SHP77 treated with DMSO at 0.1 percent for 48 hours (cell line): ENCODE results near the gene GPC3.

Experiments used
- DNase-seq: peaks from one replicate; lab custom pipeline; 2025; lab: John Stamatoyannopoulos, UW

Gene GPC3

GRCh38 chrX:133884430-133885394 is 100.7 kb downstream of the GPC3 start:
- DNase-seq: no peak

GRCh38 chrX:133881893-133882292 is 103.5 kb downstream of the GPC3 start:
- DNase-seq: no peak

GRCh38 chrX:133881007-133881406 is 104.4 kb downstream of the GPC3 start:
- no peak for DNase-seq

GRCh38 chrX:133880032-133880443 is 105.4 kb downstream of the GPC3 start:
- no peak for DNase-seq

GRCh38 chrX:133878710-133879109 is 106.7 kb downstream of the GPC3 start:
- no peak for DNase-seq

- no peak for DNase-seq
Observed at GRCh38 chrX:133876646-133877045, 108.7 kb downstream of the GPC3 start.

GRCh38 chrX:133869270-133869669 is 116.1 kb downstream of the GPC3 start:
- DNase-seq: no peak

GRCh38 chrX:133868682-133869081 is 116.7 kb downstream of the GPC3 start:
- DNase-seq: no peak

GRCh38 chrX:133868250-133868649 is 117.1 kb downstream of the GPC3 start:
- no peak for DNase-seq

GRCh38 chrX:133865761-133866471 is 119.5 kb downstream of the GPC3 start:
- DNase-seq: no peak

GRCh38 chrX:133864236-133864635 is 121.2 kb downstream of the GPC3 start:
- DNase-seq: no peak

GRCh38 chrX:133859860-133860259 is 125.5 kb downstream of the GPC3 start:
- no peak for DNase-seq

GRCh38 chrX:133859336-133859735 is 126.1 kb downstream of the GPC3 start:
- no peak for DNase-seq

GRCh38 chrX:133857640-133858269 is 127.6 kb downstream of the GPC3 start:
- DNase-seq: no peak

- no peak for DNase-seq
Observed at GRCh38 chrX:133856819-133857218, 128.6 kb downstream of the GPC3 start.

- no peak for DNase-seq
Observed at GRCh38 chrX:133854290-133854689, 131.1 kb downstream of the GPC3 start.

- no peak for DNase-seq
Observed at GRCh38 chrX:133852837-133853356, 132.5 kb downstream of the GPC3 start.

GRCh38 chrX:133852401-133852800 is 133.0 kb downstream of the GPC3 start:
- no peak for DNase-seq

- DNase-seq: no peak
Observed at GRCh38 chrX:133850399-133850798, 135.0 kb downstream of the GPC3 start.

GRCh38 chrX:133849676-133850075 is 135.7 kb downstream of the GPC3 start:
- no peak for DNase-seq

GRCh38 chrX:133847340-133847994 is 137.9 kb downstream of the GPC3 start:
- DNase-seq: no peak

- DNase-seq: no peak
Observed at GRCh38 chrX:133846311-133846710, 139.1 kb downstream of the GPC3 start.
